GM12878 (cell line): ENCODE results near the gene IKZF1. TPM values are rescaled to one million over a fixed set of nuclear protein-coding genes. Genes with fewer than 3 reads are reported as not detected.
A peak's percentile ranks its signal among the peaks of the same experiment; 100 is the strongest.

ENCODE experiments used
- ATAC-seq: fragments of 200-7000 bp; cut with Tn5 transposase; 3 replicates; pipeline ENCODE4 v1.9.1; 2020; ENCODE audit warnings: mild to moderate bottlenecking, moderate library complexity
- BruUV-seq: library from RNA; stranded (reverse); fragments of 400-500 nt; replicated peaks from 2 replicates; lab custom pipeline; 2021; lab: Mats Ljungman, UMichigan
- CTCF ChIA-PET: fragments of 300-600 bp; sonication (Branson Sonifier 250); formaldehyde crosslinking; extraction: SDS; loops from one replicate; lab custom pipeline; 2021; ENCODE audit warnings: inconsistent platforms; lab: Yijun Ruan, JAX
- POLR2A ChIA-PET: fragments of 350-600 bp; formaldehyde crosslinking; extraction: SDS; loops from one replicate; lab custom pipeline; 2021; ENCODE audit warnings: inconsistent platforms; lab: Charles Lee
- RAD21 ChIA-PET: fragments of 300-600 bp; sonication (Branson Sonifier 250); formaldehyde crosslinking; loops from one replicate; lab custom pipeline; 2023; ENCODE audit warnings: antibody characterized with exemption; ENCODE audit not compliant: unreplicated experiment; lab: Charles Lee
- SMC1A ChIA-PET: fragments of 300-600 bp; sonication (Branson Sonifier 250); formaldehyde crosslinking; loops from one replicate; lab custom pipeline; 2023; ENCODE audit not compliant: unreplicated experiment, uncharacterized antibody; lab: Charles Lee
- DNase-seq: peaks from one replicate; pipeline ENCODE4 v3.0.0-alpha.2; 2011; ENCODE audit warnings: low read depth, low spot score
- FAIRE-seq: peaks from 3 replicates; lab custom pipeline; 2011; peaks lifted over from hg19 to GRCh38; lab: Jason Lieb, UNC
- H2AFZ ChIP-seq: 2 replicates; pipeline ENCODE4 v1.6.0; 2011; ENCODE audit warnings: low read depth, low read length, control low read depth; ENCODE audit not compliant: control insufficient read depth
- H3K27ac ChIP-seq: 2 replicates; pipeline ENCODE4 v1.5.1; 2011; ENCODE audit warnings: control low read depth; ENCODE audit not compliant: control insufficient read depth, insufficient read depth
- H3K27me3 ChIP-seq, 2 experiments: replicated peaks in 1 of 2; 2 replicates each; pipeline versions ENCODE4 v1.6.0 to v1.6.1; 2011; ENCODE audit warnings: low read length in 1 of 2; ENCODE audit not compliant: control insufficient read depth in 2 of 2, insufficient read depth in 2 of 2
- H3K36me3 ChIP-seq, 2 experiments: 2 replicates each; pipeline ENCODE4 v1.5.1; 2011; ENCODE audit warnings: low read length in 1 of 2; ENCODE audit not compliant: control insufficient read depth in 2 of 2, insufficient read depth in 2 of 2
- H3K4me1 ChIP-seq: 2 replicates; pipeline ENCODE4 v1.6.1; 2011; ENCODE audit warnings: mild to moderate bottlenecking, low read length, moderate library complexity, mixed read lengths; ENCODE audit not compliant: control insufficient read depth, insufficient read depth
- H3K4me2 ChIP-seq: 2 replicates; pipeline ENCODE4 v1.6.0; 2011; ENCODE audit warnings: control low read depth; ENCODE audit not compliant: control insufficient read depth, insufficient read depth
- H3K4me3 ChIP-seq: fragments of 200-600 bp; sonication (generic); 2 replicates; pipeline ENCODE4 v1.5.1; 2016
- H3K79me2 ChIP-seq: 2 replicates; pipeline ENCODE4 v1.6.0; 2011; ENCODE audit warnings: low read length; ENCODE audit not compliant: control insufficient read depth, insufficient read depth
- H3K9ac ChIP-seq: 2 replicates; pipeline ENCODE4 v1.8.0; 2011; ENCODE audit warnings: low read length, control low read depth, mixed read lengths; ENCODE audit not compliant: control insufficient read depth, insufficient read depth
- H3K9me3 ChIP-seq: replicated peaks from 3 replicates; pipeline ENCODE4 v1.5.1; 2011; ENCODE audit warnings: mild to moderate bottlenecking, low read length; ENCODE audit not compliant: control insufficient read depth, insufficient read depth
- H4K20me1 ChIP-seq: 2 replicates; pipeline ENCODE4 v1.6.0; 2011; ENCODE audit not compliant: control insufficient read depth, insufficient read depth
- ASH2L ChIP-seq: fragments of 300-600, 200-600 bp; sonication (generic); IDR thresholded peaks from 2 replicates; pipeline ENCODE4 v1.6.1; 2017; ENCODE audit warnings: low read depth, mild to moderate bottlenecking, borderline replicate concordance
- BCL11A ChIP-seq: IDR thresholded peaks from 2 replicates; pipeline ENCODE4 v1.6.1; 2011; ENCODE audit warnings: low read depth, low read length
- CBFB ChIP-seq: IDR thresholded peaks from 2 replicates; pipeline ENCODE4 v1.6.1; 2016; ENCODE audit warnings: antibody characterized with exemption, low read depth
- CHD2 ChIP-seq: IDR thresholded peaks from 2 replicates; pipeline ENCODE4 v1.6.1; 2011; ENCODE audit warnings: low read depth, low read length, improper control_type of control experiment, borderline replicate concordance
- HDGF ChIP-seq: fragments of 450-650 bp; IDR thresholded peaks from 2 replicates; pipeline ENCODE4 v1.6.1; 2016; ENCODE audit warnings: antibody characterized with exemption
- IRF4 ChIP-seq: IDR thresholded peaks from 2 replicates; pipeline ENCODE4 v1.6.1; 2011; ENCODE audit warnings: low read depth, low read length
- MXI1 ChIP-seq: fragments of 150-350 bp; IDR thresholded peaks from 2 replicates; pipeline ENCODE4 v1.6.1; 2011; ENCODE audit warnings: low read depth, mild to moderate bottlenecking, inconsistent platforms, low read length, improper control_type of control experiment
- NBN ChIP-seq: fragments of 450-650 bp; IDR thresholded peaks from 2 replicates; pipeline ENCODE4 v1.6.1; 2016
- NFYB ChIP-seq: IDR thresholded peaks from 2 replicates; pipeline ENCODE4 v1.6.1; 2011; ENCODE audit warnings: low read depth, mild to moderate bottlenecking, low read length, improper control_type of control experiment, moderate library complexity; ENCODE audit not compliant: insufficient read depth
- PAX5 ChIP-seq: IDR thresholded peaks from 2 replicates; pipeline ENCODE4 v1.6.1; 2011; ENCODE audit warnings: low read depth, low read length, borderline replicate concordance
- PAX8 ChIP-seq: fragments of 450-650 bp; IDR thresholded peaks from 2 replicates; pipeline ENCODE4 v1.6.1; 2017; ENCODE audit warnings: mild to moderate bottlenecking, moderate library complexity
- POLR2A ChIP-seq: IDR thresholded peaks from 2 replicates; pipeline ENCODE4 v1.6.1; 2011; ENCODE audit warnings: low read depth, mild to moderate bottlenecking, low read length
- RAD21 ChIP-seq: IDR thresholded peaks from 2 replicates; pipeline ENCODE4 v1.6.1; 2011; ENCODE audit warnings: mild to moderate bottlenecking, low read depth, low read length, moderate library complexity; ENCODE audit not compliant: insufficient read depth
- RUNX3 ChIP-seq: IDR thresholded peaks from 2 replicates; pipeline ENCODE4 v1.6.1; 2012; ENCODE audit warnings: low read length, inconsistent platforms
- TAF1 ChIP-seq: IDR thresholded peaks from 2 replicates; pipeline ENCODE4 v1.6.1; 2011; ENCODE audit warnings: mild to moderate bottlenecking, low read depth, low read length, borderline replicate concordance
- TBL1XR1 ChIP-seq: IDR thresholded peaks from 2 replicates; pipeline ENCODE4 v1.6.1; 2012; ENCODE audit warnings: low read depth, low read length, improper control_type of control experiment
- TCF3 ChIP-seq: IDR thresholded peaks from 2 replicates; pipeline ENCODE4 v1.6.1; 2012; ENCODE audit warnings: low read depth, mild to moderate bottlenecking, low read length, borderline replicate concordance; ENCODE audit not compliant: insufficient read depth
- whole genome bisulfite sequencing: methylation state at CpG from one replicate; pipeline ENCODE4 v1.1.6; 2016; ENCODE audit warnings: low lambda C conversion rate; ENCODE audit not compliant: insufficient replicate concordance, insufficient coverage; ENCODE audit errors: missing lambda C conversion rate; 5-methylcytosine and 5-hydroxymethylcytosine counted together
- in situ Hi-C: fragments of 300-500 bp; cut with MboI; formaldehyde crosslinking; loops from 9 replicates; pipeline ENCODE4 v1.14.3; 2018; ENCODE audit warnings: mixed read lengths
- intact Hi-C: fragments of 100-400 bp; cut with micrococcal nuclease; formaldehyde crosslinking; loops from one replicate; pipeline ENCODE4 v1.14.2; 2022; ENCODE audit not compliant: unreplicated experiment
- polyA plus RNA-seq, 11 experiments: library from polyadenylated mRNA; depleted of rRNA in 4 of 11; unstranded in 6 of 11; stranded (reverse) in 5 of 11; fragments of >200 nt; fragmentation: Nextera tagmentation in 4 of 11; fragmentation: Illumina TruSeq in 1 of 11; extraction: Ambion mirVana in 4 of 11; extraction: Trizol in 1 of 11; gene quantifications; 1 replicate in 1 of 11; 2 replicates in 10 of 11; pipeline versions ENCODE4 v1.2.1 to v1.2.3, GENCODE V29; 2011 to 2016; ENCODE audit warnings: inconsistent platforms in 2 of 11, missing spikeins in 2 of 11, low read depth in 1 of 11
- total RNA-seq, 4 experiments: library from RNA; depleted of rRNA in 3 of 4; stranded (reverse); fragments of >200 nt in 3 of 4; fragmentation: Illumina TruSeq in 1 of 4; extraction: Trizol in 1 of 4; gene quantifications; 2 replicates each; pipeline versions ENCODE4 v1.2.1 to v1.2.3, GENCODE V29; 2013 to 2021
- TF ChIP-seq, protein P1 (sequence below): fragments of 450-650 bp; IDR thresholded peaks from 2 replicates; pipeline ENCODE4 v1.6.1; 2017; ENCODE audit warnings: borderline replicate concordance
- TF ChIP-seq, protein P2 (sequence below): fragments of 450-650 bp; conservative IDR thresholded peaks from 2 replicates; pipeline ENCODE4 v1.6.1; 2017; ENCODE audit warnings: mild to moderate bottlenecking, moderate library complexity
- TF ChIP-seq, protein P3 (sequence below): IDR thresholded peaks from 2 replicates; pipeline ENCODE4 v1.6.1; 2012; ENCODE audit warnings: low read depth, low read length, improper control_type of control experiment

The IKZF1 gene
- total and polyA plus RNA-seq, 10 of the 15 experiments (the other 5 are each of a cell fraction or from before 2014, with no cell fraction given) = 27.2 to 125 (median 71.6) TPM

DNA sequence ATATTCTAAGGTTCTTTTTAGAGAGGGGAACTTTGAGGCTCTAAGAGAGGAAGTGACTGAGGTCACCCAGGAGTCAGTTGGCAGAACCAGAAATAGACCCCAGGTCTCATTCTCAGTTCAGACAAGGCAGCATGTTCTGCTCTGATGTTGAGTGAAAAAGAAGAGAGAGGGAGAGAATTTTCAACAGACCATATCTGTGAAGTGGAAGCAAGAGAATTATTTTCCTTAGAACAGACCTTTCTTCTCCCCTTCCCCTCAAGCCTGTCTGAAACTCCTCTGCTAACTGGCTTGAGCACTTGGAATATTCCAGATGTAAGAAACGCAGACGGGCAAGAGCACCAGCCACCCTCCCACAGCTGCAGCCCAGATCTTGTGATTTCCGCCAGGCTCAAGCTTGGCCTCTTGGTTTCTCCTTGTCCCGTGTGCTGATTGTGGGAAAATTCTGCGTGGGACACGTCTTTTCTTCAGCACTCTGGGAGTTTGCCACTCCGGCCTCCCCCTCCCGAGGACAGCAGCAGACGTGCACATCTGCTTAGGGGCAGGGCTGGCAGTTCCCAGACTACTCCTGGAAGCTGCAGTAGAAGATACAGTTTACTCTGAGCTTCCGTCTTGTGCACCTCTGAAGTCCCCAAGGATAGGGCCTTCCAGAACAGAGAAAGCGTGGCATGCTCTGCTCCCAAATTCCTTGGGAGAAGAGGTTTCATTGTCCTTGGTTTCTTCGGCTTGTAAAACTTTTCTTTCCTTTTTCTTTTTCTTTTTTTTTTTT, 22.7 kb upstream of the IKZF1 start:
- peaks cover 49% of the 10 kb centered on the region for H3K4me1 ChIP-seq
- TF ChIP-seq CBFB (peak; percentile 70), BCL11A (peak; percentile 61; the same call in 1 of the 2 replicates), HDGF (peak; percentile 28; the same call in 1 of the 2 replicates), IRF4 (peak; percentile 47), ASH2L (peak; percentile 89; the same call in 1 of the 2 replicates), CHD2 (peak; percentile 48; the same call in 1 of the 2 replicates), NBN (peak; percentile 85), NFYB (no peak), PAX8 (no peak), TCF3 (peak; percentile 59; the same call in 1 of the 2 replicates), RUNX3 (peak; percentile 88), TAF1 (peak; percentile 46; the same call in 1 of the 2 replicates), PAX5 (0 out of 2 replicates have a peak, but pooled peaks have one; percentile 31), TBL1XR1 (peak; percentile 63; the same call in 1 of the 2 replicates), MXI1 (peak; percentile 76; the same call in 1 of the 2 replicates), POLR2A (peak; percentile 54; the same call in 1 of the 2 replicates), RAD21 (peak; percentile 29; the same call in 1 of the 2 replicates)
- TF ChIP-seq, protein P1, sequence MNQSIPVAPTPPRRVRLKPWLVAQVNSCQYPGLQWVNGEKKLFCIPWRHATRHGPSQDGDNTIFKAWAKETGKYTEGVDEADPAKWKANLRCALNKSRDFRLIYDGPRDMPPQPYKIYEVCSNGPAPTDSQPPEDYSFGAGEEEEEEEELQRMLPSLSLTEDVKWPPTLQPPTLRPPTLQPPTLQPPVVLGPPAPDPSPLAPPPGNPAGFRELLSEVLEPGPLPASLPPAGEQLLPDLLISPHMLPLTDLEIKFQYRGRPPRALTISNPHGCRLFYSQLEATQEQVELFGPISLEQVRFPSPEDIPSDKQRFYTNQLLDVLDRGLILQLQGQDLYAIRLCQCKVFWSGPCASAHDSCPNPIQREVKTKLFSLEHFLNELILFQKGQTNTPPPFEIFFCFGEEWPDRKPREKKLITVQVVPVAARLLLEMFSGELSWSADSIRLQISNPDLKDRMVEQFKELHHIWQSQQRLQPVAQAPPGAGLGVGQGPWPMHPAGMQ = no peak
- TF ChIP-seq, protein P2, sequence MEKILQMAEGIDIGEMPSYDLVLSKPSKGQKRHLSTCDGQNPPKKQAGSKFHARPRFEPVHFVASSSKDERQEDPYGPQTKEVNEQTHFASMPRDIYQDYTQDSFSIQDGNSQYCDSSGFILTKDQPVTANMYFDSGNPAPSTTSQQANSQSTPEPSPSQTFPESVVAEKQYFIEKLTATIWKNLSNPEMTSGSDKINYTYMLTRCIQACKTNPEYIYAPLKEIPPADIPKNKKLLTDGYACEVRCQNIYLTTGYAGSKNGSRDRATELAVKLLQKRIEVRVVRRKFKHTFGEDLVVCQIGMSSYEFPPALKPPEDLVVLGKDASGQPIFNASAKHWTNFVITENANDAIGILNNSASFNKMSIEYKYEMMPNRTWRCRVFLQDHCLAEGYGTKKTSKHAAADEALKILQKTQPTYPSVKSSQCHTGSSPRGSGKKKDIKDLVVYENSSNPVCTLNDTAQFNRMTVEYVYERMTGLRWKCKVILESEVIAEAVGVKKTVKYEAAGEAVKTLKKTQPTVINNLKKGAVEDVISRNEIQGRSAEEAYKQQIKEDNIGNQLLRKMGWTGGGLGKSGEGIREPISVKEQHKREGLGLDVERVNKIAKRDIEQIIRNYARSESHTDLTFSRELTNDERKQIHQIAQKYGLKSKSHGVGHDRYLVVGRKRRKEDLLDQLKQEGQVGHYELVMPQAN = no peak
- TF ChIP-seq, protein P3, sequence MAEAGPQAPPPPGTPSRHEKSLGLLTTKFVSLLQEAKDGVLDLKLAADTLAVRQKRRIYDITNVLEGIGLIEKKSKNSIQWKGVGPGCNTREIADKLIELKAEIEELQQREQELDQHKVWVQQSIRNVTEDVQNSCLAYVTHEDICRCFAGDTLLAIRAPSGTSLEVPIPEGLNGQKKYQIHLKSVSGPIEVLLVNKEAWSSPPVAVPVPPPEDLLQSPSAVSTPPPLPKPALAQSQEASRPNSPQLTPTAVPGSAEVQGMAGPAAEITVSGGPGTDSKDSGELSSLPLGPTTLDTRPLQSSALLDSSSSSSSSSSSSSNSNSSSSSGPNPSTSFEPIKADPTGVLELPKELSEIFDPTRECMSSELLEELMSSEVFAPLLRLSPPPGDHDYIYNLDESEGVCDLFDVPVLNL = no peak

More for the DNA sequence above, 22.7 kb upstream of the IKZF1 start:
- TSS peak; percentile 86 for BruUV-seq
- intact Hi-C loops (loop anchor here (1.0 kb wide), 1 partner anchor 15 kb away; no protein-coding TSS in a partner anchor), in situ Hi-C loops (no loop called here)
- CTCF ChIA-PET = interaction anchor here (1.1 to 4.6 kb wide), 9 partner anchors 11 to 136 kb away, joined by 3 to 85 read pairs (median 6); no protein-coding TSS in a partner anchor
- H3K27ac ChIP-seq = peak overlapping the region; percentile 82
- ATAC-seq (peak; percentile 88), FAIRE-seq (peak; percentile 80), DNase-seq (peak; percentile 81)
- no peaks in the 10 kb centered on the region for H3K27me3 ChIP-seq
- no peaks in the 10 kb centered on the region for H3K36me3 ChIP-seq
- peak overlapping the region; percentile 45 for H2AFZ ChIP-seq
- H3K4me3 ChIP-seq = peak overlapping the region; percentile 69
- peaks cover 2% of the 10 kb centered on the region; the same call in 2 of the 3 replicates for H3K9me3 ChIP-seq
- RAD21 ChIA-PET = interaction anchor here (0.7 to 4.9 kb wide), 18 partner anchors 11 to 161 kb away, joined by 3 to 142 read pairs (median 4); partner anchors contain the start of gene IKZF1
- POLR2A ChIA-PET = interaction anchor here (0.6 to 8.6 kb wide), 16 partner anchors 9 to 895 kb away, joined by 3 to 106 read pairs (median 8); partner anchors contain the start of gene IKZF1
- peaks cover 5% of the 10 kb centered on the region; the same call in 1 of the 2 replicates for H3K79me2 ChIP-seq
- H3K4me2 ChIP-seq = peak overlapping the region; percentile 81
- H4K20me1 ChIP-seq = no peaks in the 10 kb centered on the region
- WGBS = under 1% methylated on average over 12 of the region's 12 CpGs
- H3K9ac ChIP-seq = peak overlapping the region; percentile 63
- SMC1A ChIA-PET = interaction anchor here (0.8 to 11.5 kb wide), 17 partner anchors 12 to 138 kb away, joined by 3 to 274 read pairs (median 7); partner anchors contain the start of gene IKZF1
